Fibroblast of the aortic adventitia (primary cell): ENCODE results near the gene FOXL2NB. TPM values are rescaled to one million over a fixed set of nuclear protein-coding genes. Genes with fewer than 3 reads are reported as not detected.

Experiments
- DNase-seq: peaks from one replicate; pipeline ENCODE4 v3.0.0-alpha.2; 2010; ENCODE audit warnings: low read depth
- H3K4me3 ChIP-seq: 2 replicates; pipeline ENCODE4 v1.5.1; 2011; ENCODE audit warnings: low read depth, mild to moderate bottlenecking, control low read depth, low read length, moderate library complexity
- total RNA-seq: library from RNA; depleted of rRNA; stranded (reverse); fragments of >200 nt; gene quantifications from 2 replicates; pipeline ENCODE4 v1.2.3, GENCODE V29; 2012; ENCODE audit warnings: low replicate concordance
- TF ChIP-seq, protein P1 (sequence below): IDR thresholded peaks from 2 replicates; pipeline ENCODE4 v1.5.1; 2011; ENCODE audit warnings: mild to moderate bottlenecking, low read length, control low read depth, inconsistent platforms; ENCODE audit not compliant: insufficient read depth

Gene FOXL2NB
- total RNA-seq, 1 donor = not detected

- TF ChIP-seq, protein P1, sequence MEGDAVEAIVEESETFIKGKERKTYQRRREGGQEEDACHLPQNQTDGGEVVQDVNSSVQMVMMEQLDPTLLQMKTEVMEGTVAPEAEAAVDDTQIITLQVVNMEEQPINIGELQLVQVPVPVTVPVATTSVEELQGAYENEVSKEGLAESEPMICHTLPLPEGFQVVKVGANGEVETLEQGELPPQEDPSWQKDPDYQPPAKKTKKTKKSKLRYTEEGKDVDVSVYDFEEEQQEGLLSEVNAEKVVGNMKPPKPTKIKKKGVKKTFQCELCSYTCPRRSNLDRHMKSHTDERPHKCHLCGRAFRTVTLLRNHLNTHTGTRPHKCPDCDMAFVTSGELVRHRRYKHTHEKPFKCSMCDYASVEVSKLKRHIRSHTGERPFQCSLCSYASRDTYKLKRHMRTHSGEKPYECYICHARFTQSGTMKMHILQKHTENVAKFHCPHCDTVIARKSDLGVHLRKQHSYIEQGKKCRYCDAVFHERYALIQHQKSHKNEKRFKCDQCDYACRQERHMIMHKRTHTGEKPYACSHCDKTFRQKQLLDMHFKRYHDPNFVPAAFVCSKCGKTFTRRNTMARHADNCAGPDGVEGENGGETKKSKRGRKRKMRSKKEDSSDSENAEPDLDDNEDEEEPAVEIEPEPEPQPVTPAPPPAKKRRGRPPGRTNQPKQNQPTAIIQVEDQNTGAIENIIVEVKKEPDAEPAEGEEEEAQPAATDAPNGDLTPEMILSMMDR = no peak
- H3K4me3 ChIP-seq = no peak overlapping the region
These were observed 18.2 kb upstream of the FOXL2NB start for GRCh38 chr3:138928727-138929372.

GRCh38 chr3:138933068-138933668, 13.8 kb upstream of the FOXL2NB start:
- no peak for DNase-seq
- TF ChIP-seq, protein P1 = no peak
- H3K4me3 ChIP-seq = no peak overlapping the region

More at GRCh38 chr3:138928727-138929372, 18.2 kb upstream of the FOXL2NB start:
- DNase-seq = no peak

DNA sequence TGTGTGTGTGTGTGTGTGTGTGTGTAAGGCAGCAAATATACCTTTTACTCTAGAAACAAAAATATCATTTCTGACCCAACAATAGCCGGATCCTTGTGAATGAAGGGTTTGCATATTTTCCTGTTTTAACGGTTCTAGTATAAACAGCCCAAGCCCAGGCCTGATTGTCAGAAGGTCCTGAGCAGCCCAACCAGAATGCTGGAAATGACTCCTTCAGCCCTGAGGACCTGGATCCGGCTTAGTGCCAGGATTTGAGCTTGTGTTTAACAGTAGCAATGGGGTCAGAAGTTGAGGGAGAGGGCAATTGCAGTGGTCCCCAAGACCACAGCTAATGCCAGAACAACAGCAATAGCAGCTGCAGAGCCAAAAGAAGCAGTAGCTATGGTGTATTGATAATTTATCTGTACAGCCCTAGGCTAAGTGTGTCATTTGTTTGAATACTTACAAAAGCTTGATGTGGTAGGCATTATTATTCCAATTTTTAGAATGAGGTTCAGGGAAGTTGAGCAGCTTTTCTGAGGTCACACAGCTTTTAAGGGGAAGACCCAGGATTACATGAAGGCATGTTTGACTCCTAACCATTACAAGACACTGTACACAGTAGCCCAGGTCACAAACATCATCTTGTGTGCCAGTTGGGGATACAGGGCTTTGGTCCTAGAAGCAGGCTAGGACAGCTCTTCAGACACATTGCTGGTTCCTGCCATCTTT, 12.9 kb upstream of the FOXL2NB start:
- no peak overlapping the region for H3K4me3 ChIP-seq
- TF ChIP-seq, protein P1 = no peak
- DNase-seq = no peak

DNA sequence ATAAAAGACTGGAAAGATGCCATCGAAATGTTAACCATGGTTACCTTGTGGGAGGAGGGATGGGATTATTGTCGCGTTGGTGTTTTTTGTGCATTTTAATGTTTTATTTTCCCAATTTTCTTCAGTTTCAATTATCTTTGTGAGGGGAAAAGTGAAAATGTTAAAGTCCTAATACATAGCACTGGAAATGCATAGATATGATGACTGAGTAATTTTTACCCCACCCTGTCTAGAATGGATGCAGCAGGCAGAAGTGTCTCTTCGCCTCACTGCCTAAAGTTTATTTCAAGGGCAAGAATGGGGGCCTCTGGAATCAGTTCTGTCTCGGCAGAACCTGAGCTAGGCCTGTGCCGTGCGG, 11.5 kb upstream of the FOXL2NB start:
- H3K4me3 ChIP-seq = no peak overlapping the region
- no peak for DNase-seq
- TF ChIP-seq, protein P1 = no peak

DNA sequence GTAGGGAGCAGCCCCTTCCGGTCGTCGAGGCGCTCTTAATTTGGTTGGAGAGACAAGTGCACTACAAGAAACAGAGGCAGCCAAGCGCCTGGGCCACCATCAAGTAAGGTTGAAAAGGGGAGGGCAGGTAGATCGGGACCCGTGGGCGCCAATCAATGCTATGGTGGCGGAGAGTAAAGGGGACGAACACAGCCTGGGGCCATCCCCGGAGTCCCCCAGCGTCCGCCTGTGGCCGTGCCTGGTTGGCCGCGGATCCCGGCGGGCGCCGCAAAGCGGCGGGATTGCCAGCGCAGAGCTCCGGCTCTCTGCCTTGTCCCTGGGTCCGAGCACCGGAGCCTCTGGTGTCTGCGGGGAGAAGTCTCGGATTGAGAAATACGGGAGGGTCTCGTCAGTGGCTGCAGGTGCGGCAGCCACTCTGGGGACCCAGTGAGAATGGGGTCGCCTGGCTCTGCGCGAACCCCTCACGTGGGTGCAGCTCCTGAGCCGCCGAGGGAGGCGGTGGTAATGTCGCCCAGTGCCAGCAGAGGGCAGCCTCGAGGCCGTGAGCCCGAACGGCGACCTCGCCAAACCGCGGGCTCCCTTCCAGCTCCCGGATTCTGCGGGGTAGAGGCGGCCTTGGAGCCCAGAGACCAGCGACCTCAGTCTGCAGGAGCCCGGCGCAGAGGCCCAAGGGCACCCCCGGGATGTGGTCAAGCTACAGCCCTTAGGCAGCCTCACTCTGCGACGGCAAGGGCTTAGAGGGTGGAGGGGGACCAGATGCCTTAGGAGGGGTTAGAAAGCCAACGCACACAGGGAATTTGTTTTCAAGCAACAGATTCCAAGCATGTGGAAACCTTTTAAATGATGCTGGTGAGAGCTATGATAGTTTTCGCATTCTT, 10.9 kb upstream of the FOXL2NB start:
- peak; percentile 58 for DNase-seq
- TF ChIP-seq, protein P1 = peak; percentile 92

More for the DNA sequence above, 10.9 kb upstream of the FOXL2NB start:
- H3K4me3 ChIP-seq = peak overlapping the region; percentile 56
